Esophagus muscularis mucosa (tissue), 4 donors: ENCODE results near the gene OAS1. TPM values are rescaled to one million over a fixed set of nuclear protein-coding genes. Genes with fewer than 3 reads are reported as not detected.

Source experiments
- DNase-seq: peaks from one replicate; pipeline ENCODE4 v3.0.0-alpha.2; 2017; ENCODE audit errors: extremely low spot score
- H3K27ac ChIP-seq, 4 donors: fragments of 200-600 bp; sonication (generic); replicated peaks in 1 of 4; 1 replicate in 3 of 4; 2 replicates in 1 of 4; pipeline ENCODE4 v1.5.1; 2016 to 2019; ENCODE audit warnings: mild to moderate bottlenecking in 1 of 4
- H3K27me3 ChIP-seq, 4 donors: fragments of 200-600 bp; sonication (generic); one replicate each; pipeline versions ENCODE4 v1.5.1 to v1.6.0; 2016 to 2019
- H3K36me3 ChIP-seq, 4 donors: fragments of 200-600 bp; sonication (generic); one replicate each; pipeline ENCODE4 v1.5.1; 2016 to 2019
- H3K4me1 ChIP-seq, 4 donors: fragments of 200-600 bp; sonication (generic); one replicate each; pipeline ENCODE4 v1.5.1; 2016 to 2019
- H3K4me3 ChIP-seq, 4 donors: fragments of 200-600 bp; sonication (generic); 1 replicate in 2 of 4; 2 replicates in 2 of 4; pipeline ENCODE4 v1.5.1; 2016 to 2019; ENCODE audit warnings: mild to moderate bottlenecking in 4 of 4, moderate library complexity in 1 of 4
- H3K9me3 ChIP-seq, 4 donors: fragments of 200-600 bp; sonication (generic); 1 replicate in 3 of 4; 2 replicates in 1 of 4; pipeline ENCODE4 v1.5.1; 2016 to 2019
- CTCF ChIP-seq, 3 experiments: fragments of 200-600 bp in 2 of 3; fragments of 450-650 bp in 1 of 3; sonication (generic) in 2 of 3; IDR thresholded peaks; one replicate each; pipeline ENCODE4 v1.5.1; 2017 to 2019; ENCODE audit warnings: antibody characterized with exemption in 3 of 3, mild to moderate bottlenecking in 2 of 3, moderate library complexity in 1 of 3
- EP300 ChIP-seq: sonication (generic); formaldehyde crosslinking; IDR thresholded peaks from one replicate; pipeline ENCODE4 v1.6.1; 2017; ENCODE audit warnings: antibody characterized with exemption
- POLR2A ChIP-seq: fragments of 450-650 bp; IDR thresholded peaks from one replicate; pipeline ENCODE4 v1.6.1; 2017; ENCODE audit warnings: antibody characterized with exemption, moderate library complexity, mild to moderate bottlenecking, low read depth
- POLR2AphosphoS5 ChIP-seq, 2 donors: sonication (generic); formaldehyde crosslinking; IDR thresholded peaks; one replicate each; pipeline ENCODE4 v1.6.1; 2017; ENCODE audit warnings: antibody characterized with exemption in 2 of 2
- WGBS: methylation state at CpG from one replicate; pipeline ENCODE4 v1.1.5; 2018; 5-methylcytosine and 5-hydroxymethylcytosine counted together
- intact Hi-C: fragments of 100-400 bp; cut with DNase I; formaldehyde crosslinking; loops from one replicate; pipeline ENCODE4 v1.15.1; 2023
- total RNA-seq, 4 donors: library from RNA; depleted of rRNA; stranded (reverse); fragments of >200 nt; gene quantifications; one replicate each; pipeline versions ENCODE4 v1.1.0 to v1.2.1, GENCODE V29; 2016

Gene OAS1
- total RNA-seq, 4 donors from 2014 or later, result 9.9 to 10.4 (median 10.0) TPM

- Histone ChIP-seq H3K4me1 (no peaks in the 10 kb centered on the region), H3K9me3 (no peaks in the 10 kb centered on the region), H3K27me3 (peaks cover 0 to 17% (median 0%) of the 10 kb centered on the region in 4 donors), H3K36me3 (no peaks in the 10 kb centered on the region), H3K27ac (no peak overlapping the region), H3K4me3 (no peak overlapping the region)
- 80% methylated on average over 3 of the region's 6 CpGs for WGBS
- intact Hi-C loops, result no loop called here
- no peak for TF ChIP-seq EP300
- TF ChIP-seq CTCF (IDR thresholded peaks at IDR 0.05), result no peak
- no peak for TF ChIP-seq POLR2A
- no peak for TF ChIP-seq POLR2AphosphoS5 (IDR thresholded peaks at IDR 0.05)
- DNase-seq, result no peak
Observed at GRCh38 chr12:112891093-112892024, 15.4 kb upstream of the OAS1 start.

- Histone ChIP-seq H3K4me3 (no peak overlapping the region), H3K27me3 (peaks cover 0 to 32% (median 0%) of the 10 kb centered on the region in 4 donors), H3K27ac (no peak overlapping the region), H3K36me3 (no peaks in the 10 kb centered on the region), H3K9me3 (no peaks in the 10 kb centered on the region), H3K4me1 (no peaks in the 10 kb centered on the region)
- no peak for DNase-seq
- TF ChIP-seq POLR2AphosphoS5 (IDR thresholded peaks at IDR 0.05) (no peak), EP300 (no peak), CTCF (IDR thresholded peaks at IDR 0.05) (no peak), POLR2A (no peak)
- WGBS, result 30% methylated on average over 2 of the region's 2 CpGs
- intact Hi-C loops, result no loop called here
Observed at GRCh38 chr12:112892856-112893255, 13.9 kb upstream of the OAS1 start.

- H3K4me1 ChIP-seq, result no peaks in the 10 kb centered on the region
- peaks cover 0 to 40% (median 0%) of the 10 kb centered on the region in 4 donors for H3K27me3 ChIP-seq
- intact Hi-C loops, result no loop called here
- H3K4me3 ChIP-seq, result no peak overlapping the region
- no peaks in the 10 kb centered on the region for H3K9me3 ChIP-seq
- no peak for TF ChIP-seq POLR2A
- TF ChIP-seq POLR2AphosphoS5 (IDR thresholded peaks at IDR 0.05), result no peak
- no peak for TF ChIP-seq EP300
- TF ChIP-seq CTCF (IDR thresholded peaks at IDR 0.05), result no peak
- no peaks in the 10 kb centered on the region for H3K36me3 ChIP-seq
- no peak for DNase-seq
- H3K27ac ChIP-seq, result no peak overlapping the region
Observed at GRCh38 chr12:112894128-112894527, 12.6 kb upstream of the OAS1 start.

GRCh38 chr12:112898380-112898779 lies 8.4 kb upstream of the OAS1 start:
- Histone ChIP-seq H3K36me3 (no peaks in the 10 kb centered on the region), H3K4me1 (no peaks in the 10 kb centered on the region), H3K27me3 (peaks cover 0 to 30% (median 0%) of the 10 kb centered on the region in 4 donors), H3K9me3 (no peaks in the 10 kb centered on the region), H3K4me3 (no peak overlapping the region), H3K27ac (no peak overlapping the region)
- TF ChIP-seq EP300 (no peak), CTCF (IDR thresholded peaks at IDR 0.05) (no peak), POLR2A (no peak)
- intact Hi-C loops, result no loop called here
- no peak for DNase-seq
- 94% methylated on average over 6 of the region's 6 CpGs for WGBS
